NCI-H524 (cell line): ENCODE results near the gene SNX21.
"Not testable (repeated sequence)": the region's sequence is repeated elsewhere in the genome, so short reads cannot be mapped to it uniquely, and the experiment has no call there.

Experiments
- DNase-seq, 2 experiments: peaks; one replicate each; lab custom pipeline; 2025; lab: John Stamatoyannopoulos, UW

Gene SNX21

GRCh38 chr20:45833030-45833882 lies at the start of gene SNX21:
Gene SNX21, plus strand, starts transcription at chr20:45833799. Its CDS starts 121 bp downstream, at chr20:45833920.
- DNase-seq = peak; percentile 21 to 44

- no peak for DNase-seq
These were observed 45.2 kb upstream of the SNX21 start for GRCh38 chr20:45788351-45788750.

- no peak for DNase-seq
These were observed 41.1 kb upstream of the SNX21 start for GRCh38 chr20:45792317-45793118.

GRCh38 chr20:45796337-45797065 lies 37.1 kb upstream of the SNX21 start:
- no peak for DNase-seq

GRCh38 chr20:45797510-45797909 lies 36.1 kb upstream of the SNX21 start:
- DNase-seq = not testable (repeated sequence)

- not testable (repeated sequence) for DNase-seq
These were observed 35.6 kb upstream of the SNX21 start for GRCh38 chr20:45797955-45798354.

GRCh38 chr20:45798935-45799642 lies 34.5 kb upstream of the SNX21 start:
- DNase-seq = peak; percentile 5 to 71

- no peak for DNase-seq
These were observed 31.7 kb upstream of the SNX21 start for GRCh38 chr20:45801851-45802250.

- no peak for DNase-seq
These were observed 23.2 kb upstream of the SNX21 start for GRCh38 chr20:45810191-45810970.

- DNase-seq = peak; percentile 99 to 100
These were observed 21.2 kb upstream of the SNX21 start, which contains the start of gene UBE2C for GRCh38 chr20:45812157-45813005. Gene UBE2C, plus strand, starts transcription at chr20:45812644. Its CDS starts 52 bp downstream, at chr20:45812696.

GRCh38 chr20:45813006-45813340 lies 20.6 kb upstream of the SNX21 start:
- DNase-seq = no peak

GRCh38 chr20:45813489-45813888 lies 20.1 kb upstream of the SNX21 start:
- DNase-seq = no peak

- DNase-seq = no peak
These were observed 19.3 kb upstream of the SNX21 start for GRCh38 chr20:45814314-45814713.

GRCh38 chr20:45816951-45817350 lies 16.6 kb upstream of the SNX21 start:
- no peak for DNase-seq

- no peak for DNase-seq
These were observed 16.0 kb upstream of the SNX21 start for GRCh38 chr20:45817376-45818194.

GRCh38 chr20:45818239-45818638 lies 15.4 kb upstream of the SNX21 start:
- DNase-seq = no peak

GRCh38 chr20:45819466-45819865 lies 14.1 kb upstream of the SNX21 start:
- no peak for DNase-seq

- peak in 1 of 2 experiments; percentile 17 for DNase-seq
These were observed 11.7 kb upstream of the SNX21 start for GRCh38 chr20:45821947-45822346.

GRCh38 chr20:45822857-45823256 lies 10.7 kb upstream of the SNX21 start:
- DNase-seq = peak; percentile 23 to 72
